Hematopoietic multipotent progenitor cell treated with erythropoietin and hydrocortisone succinate and interleukin-3 and kit ligand, for 15 days (in vitro differentiated cells): ENCODE results near the gene PLXNA4.

Source experiments
- DNase-seq: peaks from one replicate; pipeline ENCODE4 v3.0.0-alpha.2; 2015; ENCODE audit warnings: low spot score

Gene PLXNA4

DNA sequence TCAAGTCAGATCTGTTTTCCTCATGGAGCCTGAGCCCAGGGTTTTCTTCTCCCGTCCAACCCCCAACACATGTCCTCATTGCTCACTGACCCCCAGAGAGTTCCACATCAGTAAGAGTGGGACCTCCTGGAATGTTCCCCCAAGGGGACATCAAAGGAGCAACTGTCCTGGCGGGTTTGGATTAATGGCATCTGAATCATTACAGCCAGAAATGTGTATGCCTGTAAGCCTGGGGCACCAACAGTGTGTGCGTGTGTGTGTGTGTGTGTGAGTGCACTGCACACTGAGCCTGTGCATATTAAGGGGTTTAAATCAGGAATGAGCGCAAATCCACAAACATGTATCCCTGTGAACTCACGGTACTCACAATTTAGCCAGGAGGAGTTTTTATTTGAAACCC, 222.3 kb downstream of the PLXNA4 start:
- DNase-seq, result no peak

DNA sequence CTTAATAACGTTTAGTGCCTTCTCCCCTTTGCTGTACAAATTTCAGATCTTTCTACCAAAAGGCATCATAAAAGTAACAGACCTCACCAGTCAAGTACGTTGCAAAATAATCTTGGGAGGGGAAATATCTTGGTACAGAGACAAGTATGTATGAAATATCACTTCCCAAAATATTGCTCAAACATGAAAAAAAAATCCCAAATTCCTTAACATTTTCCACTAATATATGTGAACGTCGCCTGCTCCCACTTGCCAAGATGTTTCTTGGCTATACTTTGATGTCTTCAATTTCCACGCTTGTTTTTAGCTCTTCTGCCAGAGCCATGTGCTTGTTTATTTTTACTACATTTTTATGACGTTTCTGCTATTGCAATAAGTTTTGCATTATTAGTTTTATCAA, 223.5 kb downstream of the PLXNA4 start:
- no peak for DNase-seq

DNA sequence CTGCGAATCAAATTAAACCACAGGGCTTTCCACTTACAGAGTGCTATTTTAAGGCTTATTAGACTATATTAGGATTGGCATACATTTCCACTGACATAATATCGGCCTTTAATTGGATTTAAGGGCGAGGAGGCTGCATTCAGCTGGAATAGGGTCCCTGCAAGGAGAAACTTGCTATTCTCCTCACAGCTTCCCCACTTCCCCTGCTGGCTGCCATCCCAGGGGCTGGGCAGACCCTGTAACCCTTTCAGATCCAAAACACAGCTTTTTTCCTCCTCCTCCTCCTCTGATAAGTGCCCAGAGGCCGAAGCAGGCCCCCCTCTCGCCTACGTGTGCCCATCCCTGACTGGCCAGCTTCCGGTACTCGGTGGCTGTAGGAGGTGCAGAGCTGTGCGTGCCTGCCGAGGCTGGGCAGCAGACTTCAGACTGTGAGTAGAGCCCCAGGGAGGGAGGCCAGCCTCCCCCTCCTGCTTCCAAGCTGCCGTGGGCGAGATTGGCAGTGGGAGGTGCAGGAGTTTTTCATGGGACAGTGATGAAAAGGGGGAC, 224.2 kb downstream of the PLXNA4 start:
- no peak for DNase-seq

DNA sequence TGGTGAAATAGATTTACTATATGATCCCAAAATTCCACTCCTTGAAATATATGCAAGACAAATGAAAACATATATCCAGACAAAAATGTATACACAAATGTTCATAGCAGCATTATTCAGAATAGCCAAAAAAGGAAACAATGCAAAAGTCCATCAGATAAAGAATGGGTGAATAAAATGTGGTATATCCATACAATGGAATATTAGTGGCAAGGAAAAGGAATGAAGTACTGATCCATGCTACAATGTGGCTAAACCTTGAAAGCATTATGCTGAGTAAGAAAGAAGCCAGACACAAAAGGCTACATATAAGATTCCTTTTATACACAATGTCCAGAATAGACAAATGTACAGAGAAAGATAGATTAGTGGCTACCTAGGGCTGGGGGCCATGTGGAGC, 225.5 kb downstream of the PLXNA4 start:
- no peak for DNase-seq

DNA sequence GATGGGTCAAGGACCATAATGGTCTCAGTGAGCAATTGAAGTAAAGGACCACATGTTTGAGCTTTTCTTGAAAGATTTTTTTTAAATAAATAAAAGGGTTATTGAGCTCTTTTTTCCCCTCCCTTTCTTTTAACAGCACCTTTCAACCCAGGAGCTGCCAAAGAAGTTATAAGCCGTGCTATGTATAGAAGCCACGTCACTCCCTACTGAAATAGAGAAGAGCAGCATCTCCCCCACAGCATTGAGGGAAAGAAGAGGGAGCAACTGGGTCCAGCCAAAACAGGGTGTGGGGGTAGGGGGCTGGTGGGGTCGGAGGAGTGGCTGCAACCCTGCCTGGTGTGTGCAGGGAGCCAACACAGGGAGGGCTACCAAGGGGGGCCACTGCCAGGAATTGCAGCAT, 227.2 kb downstream of the PLXNA4 start:
- no peak for DNase-seq

DNA sequence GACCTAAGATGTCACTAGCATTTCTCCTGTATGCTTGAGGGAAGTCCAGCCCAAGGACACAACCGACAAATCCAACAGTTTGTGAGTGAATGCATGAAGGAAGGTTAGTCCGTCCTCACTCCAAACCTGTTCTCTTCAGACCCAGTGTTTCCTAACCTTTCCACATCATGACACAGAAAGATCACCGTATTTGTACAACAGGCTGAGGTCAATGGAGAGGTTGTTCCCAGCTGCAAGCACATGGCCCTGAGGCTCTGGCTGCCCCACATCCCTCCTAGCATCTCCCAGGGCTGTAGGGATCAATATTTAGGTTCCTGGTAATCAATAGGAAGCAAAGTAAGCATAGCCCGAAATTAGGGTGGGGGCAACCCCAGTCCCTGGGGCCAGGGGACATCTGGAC, 227.9 kb downstream of the PLXNA4 start:
- no peak for DNase-seq

DNA sequence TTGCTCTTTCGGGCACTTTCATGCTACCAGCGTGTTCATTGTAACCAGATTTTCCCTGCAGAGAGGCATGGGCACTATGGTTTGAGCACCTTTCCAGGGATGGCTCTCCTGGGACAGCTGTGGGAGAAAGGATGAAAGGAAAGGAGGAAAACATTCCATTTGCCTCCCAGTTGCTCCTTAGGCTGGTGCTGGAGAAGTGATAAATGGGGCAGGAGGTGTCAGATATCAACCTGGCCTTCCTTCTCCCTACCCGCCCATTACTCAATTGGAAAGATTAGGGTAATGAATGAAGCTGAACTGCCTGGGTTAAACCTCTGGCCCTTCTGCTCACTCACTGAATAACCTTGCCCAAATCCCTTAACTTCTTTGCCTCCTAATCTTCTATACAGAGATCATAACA, 228.4 kb downstream of the PLXNA4 start:
- no peak for DNase-seq

DNA sequence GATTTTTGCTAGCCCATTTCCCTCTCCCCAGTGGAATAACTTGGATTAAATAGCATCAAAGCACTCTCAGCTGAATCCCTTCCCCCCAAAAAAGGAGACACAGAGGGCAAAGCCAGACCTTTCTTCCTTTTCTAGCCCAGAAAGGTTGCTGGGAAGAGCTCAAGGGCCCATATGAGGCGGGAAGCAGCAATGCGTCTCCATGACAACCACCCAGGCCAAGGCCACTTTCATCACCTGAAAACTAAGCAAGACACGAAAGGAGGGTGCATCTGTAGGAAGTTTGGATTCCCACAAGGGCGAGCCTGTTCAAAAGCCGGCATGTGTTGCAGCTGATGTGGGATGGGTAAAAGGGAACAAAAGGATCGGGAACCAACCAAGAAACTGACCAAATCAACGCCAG, 229.1 kb downstream of the PLXNA4 start:
- no peak for DNase-seq

DNA sequence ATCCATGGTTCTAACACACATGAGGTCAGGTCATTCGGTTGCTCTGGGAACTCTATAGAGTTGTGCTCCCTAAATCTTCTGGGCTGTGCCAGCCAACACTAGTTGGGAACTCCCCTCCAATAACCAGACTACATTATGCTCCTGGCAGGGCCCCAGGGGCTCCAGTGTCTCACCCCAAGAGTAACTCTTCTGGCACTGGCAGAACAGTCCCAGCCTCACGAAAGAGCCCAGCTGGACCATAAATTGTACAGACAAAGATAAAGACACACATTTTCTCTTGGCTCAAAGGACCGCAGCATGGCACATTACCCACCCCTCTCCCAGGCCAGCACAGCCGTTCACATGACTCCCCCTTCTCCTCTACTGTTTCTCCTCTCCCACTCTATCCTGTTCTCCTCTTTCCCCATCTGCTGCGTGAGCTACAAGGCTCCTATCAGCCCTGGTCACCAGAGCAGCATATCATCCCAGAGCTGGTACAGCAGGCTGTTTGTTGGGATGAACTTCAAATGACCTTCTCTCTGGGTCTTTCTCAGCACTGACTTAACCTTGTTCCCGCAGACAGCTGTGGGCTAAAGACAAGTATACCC, 230.6 kb downstream of the PLXNA4 start:
- no peak for DNase-seq

DNA sequence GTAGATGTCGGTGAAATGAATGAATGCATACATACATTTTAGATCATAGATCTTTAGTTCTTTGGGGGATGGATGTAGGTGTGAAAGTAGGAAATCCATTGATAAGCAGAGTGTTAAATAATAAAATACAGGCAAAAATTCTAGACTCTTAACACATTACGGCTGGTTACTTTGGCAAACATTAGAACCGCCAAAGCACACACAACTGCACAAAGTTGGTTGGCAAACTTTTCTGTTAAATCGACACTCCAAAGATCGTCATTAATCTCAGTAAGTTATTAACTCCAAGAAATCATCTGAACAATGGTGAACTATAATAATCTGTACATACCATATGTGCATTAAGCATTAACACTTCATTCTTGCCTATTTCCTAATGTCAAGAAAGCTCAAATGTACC, 231.2 kb downstream of the PLXNA4 start:
- DNase-seq, result no peak

DNA sequence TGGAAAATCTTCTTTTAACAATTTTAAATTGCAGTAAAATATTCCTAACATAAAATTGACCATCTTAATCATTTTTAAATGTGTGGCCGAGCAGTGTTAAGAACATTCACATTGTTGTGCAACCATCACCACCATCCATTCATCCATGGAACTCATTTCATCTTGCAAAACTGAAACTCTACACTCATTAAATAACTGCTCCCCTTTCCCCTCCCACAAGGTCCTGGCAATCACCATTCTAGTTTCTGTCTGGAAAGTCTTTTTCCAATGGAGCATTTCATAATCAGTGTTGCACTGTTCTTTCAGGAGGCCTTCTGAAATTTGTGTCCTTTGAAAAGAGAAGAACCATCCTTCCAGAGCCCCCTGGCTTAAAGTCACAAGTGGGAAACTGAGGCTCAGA, 233.1 kb downstream of the PLXNA4 start:
- no peak for DNase-seq

DNA sequence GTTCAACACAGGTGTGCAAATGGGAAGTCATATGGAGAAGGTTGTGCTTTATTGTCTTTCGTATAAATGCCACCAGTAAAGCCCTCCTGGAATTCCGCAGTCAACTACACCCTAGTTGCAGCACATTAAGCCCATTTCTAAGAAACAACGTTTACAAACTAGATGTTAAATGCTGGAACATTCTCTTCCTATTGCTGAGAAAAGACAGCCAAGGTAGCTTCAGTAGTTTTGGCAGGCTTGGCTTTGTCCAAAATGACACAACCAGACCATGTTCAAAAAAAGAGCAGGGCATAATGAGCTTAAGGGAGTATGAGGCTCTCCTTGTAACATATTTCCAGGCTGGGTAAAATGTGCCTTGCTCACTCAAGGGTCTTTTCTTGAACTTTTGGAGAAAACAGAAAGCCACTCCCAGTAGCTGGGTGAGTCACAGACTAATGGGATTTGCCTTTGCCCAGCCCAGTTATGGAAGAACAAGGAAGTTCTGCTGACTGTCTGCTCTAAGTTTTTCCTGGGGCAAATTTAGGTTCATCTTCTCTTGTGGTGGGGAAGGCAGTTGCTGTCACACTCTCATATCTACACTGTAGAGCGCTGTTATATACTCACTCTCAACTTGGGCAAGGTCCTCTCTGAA, 238.7 kb downstream of the PLXNA4 start:
- DNase-seq, result no peak

DNA sequence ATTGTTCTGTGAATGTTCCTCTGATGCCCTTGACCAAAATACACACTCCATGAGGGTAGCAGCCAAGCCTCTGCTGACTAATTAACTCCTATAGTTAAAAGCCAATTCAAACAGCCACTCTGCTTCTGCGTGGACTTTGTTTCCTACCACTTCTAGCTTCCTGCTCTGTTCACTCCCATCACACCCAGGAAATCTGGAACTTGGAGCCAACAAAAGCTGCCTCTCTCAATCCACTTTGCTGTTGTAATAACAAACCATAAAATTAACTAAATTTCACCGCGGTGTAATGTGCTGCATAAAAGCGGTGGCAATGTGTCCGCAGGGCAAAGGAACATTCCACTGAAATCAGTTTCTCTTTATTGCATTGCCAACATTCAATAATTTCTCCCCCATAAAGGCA, 239.5 kb downstream of the PLXNA4 start:
- DNase-seq, result no peak

DNA sequence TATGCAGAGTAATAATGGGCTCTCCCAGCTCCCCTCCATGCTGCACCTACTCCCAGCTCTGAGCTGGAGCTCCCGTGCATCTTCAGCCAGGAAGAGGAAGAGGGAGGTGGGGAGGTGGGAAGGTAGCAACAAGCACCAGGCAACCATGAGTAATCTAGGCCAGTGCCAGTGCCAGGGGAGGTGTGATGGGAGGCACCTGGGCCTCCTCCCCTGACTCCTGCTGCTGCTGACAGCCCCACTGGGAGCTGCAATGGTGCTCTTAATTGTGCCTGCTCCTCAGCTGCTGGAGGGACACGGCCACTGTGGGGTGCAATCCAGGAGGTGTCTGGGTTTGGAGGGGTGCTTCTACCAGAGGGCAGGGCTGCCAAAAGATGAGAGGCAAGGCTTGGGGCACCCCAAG, 243.0 kb downstream of the PLXNA4 start:
- DNase-seq, result no peak

DNA sequence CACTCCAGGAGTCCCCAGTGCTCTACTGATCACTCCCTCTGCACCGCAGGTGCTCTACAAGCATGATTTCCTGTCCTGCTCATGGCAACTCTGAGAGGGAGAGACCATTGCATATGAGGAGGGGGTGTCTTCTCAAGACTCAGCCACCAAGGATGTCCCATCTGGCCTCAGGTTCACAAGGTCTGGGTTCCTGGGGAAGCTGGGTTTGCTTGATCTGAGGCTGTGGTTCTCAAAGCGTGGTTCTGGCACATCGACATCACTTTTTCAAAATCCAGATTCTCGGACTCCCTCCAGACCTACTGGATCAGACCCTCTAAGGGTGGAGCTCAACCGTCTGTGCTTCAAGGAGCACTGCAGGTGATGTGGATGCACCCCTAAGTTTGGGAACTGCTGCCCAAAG, 247.5 kb downstream of the PLXNA4 start:
- DNase-seq, result no peak

DNA sequence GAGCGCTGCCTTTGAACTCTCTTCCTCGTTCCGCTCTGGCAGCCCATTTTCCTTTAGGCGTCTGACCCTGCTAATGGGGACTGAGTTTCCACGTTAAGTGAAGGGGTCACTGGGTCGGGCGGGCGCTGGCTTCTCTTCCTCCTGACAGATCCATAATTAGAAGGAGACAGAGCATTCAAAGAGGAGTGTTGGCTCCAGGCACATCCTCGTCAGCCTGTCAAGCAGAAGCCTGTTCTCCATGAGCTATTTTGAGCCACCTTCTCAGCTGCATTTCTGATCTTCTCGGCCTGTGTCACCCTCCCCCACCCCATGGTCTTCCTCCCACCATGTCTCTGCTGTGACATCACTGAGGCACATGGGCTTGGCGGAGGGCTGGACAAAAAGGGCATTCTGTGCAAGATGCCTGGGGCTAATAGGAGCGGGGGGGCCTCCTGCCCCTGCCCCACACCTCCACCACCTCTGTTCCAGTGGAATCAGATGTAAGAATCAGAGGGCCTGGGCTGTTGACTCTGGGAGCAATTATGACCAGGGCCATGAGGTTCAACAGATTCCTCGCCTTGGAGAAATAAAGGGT, 248.1 kb downstream of the PLXNA4 start:
- no peak for DNase-seq

DNA sequence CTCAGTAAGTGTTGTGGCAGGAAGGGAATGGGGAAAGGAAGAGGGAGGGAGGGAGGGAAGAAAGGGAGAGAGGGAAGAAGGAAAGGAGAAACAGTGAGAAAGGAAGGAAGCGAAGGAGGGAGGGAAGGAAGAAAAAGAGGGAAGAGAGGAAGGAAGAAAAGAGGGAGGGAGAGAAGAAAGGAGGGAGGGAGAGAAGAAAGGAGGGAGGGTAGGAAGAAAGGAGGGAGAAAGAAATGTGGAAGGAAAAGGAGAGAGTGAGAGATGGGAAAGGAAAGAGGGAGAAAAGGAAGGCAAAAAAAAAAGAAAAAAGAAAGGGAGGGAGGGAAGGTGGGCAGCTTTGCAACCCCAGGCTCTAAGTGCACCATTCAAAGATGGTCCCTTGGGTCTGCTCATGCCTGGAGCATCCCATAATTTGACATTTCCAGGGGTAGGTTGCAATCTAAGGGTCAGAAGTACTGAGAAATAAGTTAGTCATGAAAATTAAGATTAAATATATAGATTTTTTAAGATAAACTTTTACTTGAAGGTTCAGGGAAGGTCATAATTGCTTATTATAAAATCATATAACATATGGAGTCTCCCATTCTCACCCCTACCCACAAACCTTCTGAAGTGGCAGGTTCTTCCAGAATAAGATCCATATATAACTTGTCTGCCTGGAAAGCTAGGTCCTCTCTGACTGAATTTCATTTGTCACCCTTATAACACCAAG, 249.2 kb downstream of the PLXNA4 start:
- no peak for DNase-seq

DNA sequence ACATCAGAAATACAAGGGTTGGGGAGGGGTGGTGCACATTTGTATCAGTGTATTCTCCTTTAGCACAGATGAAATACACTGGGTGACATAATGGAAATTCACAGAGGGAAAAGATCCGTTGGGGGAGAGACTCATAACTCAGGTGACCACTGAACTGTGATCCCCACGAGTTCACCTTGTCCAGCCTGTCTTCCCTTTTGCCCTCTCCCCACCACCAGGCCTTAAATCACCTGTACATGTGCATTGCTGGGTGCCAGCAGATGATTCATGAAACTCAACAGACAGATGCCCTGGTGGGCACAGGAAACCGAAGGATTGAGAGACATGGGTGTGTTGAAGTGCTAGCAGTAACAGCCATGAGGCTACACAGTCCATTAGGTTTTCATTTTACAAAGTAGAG, 253.3 kb downstream of the PLXNA4 start:
- no peak for DNase-seq

DNA sequence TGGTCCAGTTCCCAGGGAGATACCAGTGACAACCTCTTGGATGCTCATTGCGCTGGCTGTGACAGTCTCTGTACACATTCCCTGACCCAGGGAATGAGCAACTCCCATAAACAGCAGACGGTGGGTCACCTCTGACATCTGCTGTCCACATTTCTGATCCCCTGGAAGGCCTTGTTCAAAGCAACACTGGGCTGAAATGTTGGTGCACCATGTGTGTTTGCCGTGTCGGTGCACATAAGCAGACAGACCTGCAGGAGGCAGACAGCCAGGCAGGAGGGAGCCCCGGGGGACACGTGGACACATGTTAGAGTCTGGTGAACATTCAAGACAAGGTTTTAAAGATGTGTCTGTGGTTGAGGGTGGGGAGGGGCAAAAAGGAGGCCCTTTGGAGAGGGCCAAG, 254.9 kb downstream of the PLXNA4 start:
- no peak for DNase-seq

DNA sequence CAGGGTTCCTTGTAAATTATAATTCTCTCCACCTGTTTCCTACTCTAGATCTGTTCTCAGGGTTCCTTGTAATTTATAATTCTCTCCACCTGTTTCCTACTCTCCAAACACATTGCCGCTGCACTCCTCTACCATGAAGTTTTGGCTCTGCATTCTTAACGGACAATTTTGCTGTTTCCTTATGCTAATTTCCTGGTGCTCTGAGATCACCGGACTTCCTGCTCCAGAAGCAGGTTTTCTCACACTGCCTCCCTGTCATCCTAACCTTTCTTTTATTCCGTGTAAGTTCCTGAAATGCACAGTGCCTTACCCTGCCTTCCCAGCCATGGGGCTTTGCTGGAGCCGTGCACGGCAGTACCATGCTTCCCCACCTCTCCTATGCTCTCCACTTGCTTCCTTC, 256.8 kb downstream of the PLXNA4 start:
- DNase-seq, result no peak

DNA sequence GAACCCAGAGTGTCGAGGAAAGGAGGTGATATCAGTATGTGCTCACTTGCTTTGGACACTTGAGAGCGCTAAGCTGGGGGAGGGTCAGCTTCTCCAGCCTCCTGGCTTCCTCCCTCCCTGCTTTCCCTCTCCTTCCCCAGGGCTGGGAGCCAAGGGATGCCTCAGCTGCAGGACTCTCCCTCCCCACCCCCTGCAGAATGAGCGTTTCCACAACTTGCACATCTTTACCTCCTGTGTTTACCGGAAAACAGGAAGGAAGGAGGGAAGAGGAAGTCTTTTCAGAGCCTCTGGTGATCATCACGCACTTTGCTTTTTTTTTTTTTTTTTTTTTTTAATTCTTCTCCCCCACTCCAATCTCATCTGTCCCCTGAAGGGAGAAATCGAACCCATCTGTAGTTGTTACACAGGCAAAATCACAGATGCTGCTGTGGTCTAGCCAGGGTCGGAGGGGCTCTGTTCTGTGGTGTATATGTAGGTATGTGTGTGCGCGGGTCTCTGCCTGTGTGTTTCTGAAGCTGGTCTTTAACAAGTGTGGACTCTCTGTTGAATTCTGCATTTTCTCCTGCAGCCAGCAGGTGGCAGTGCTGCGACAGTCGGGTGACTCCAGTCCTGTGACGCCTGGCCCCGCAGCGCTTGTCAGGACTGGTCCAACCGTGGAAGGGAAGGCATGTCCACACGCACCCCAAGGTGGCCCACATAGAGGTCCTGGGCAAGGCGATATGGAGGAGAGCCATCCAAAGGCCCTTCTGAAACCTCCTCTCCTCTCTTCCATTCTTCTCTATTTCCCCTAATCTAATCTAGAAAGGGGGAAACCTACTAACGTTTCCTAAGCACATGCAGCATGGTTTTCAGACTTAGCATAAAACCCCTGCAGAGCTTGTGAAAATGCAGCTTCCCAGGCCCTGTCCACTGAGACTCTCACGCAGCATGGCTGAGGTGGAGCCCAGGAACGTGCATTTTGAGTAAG, 257.6 kb downstream of the PLXNA4 start:
- DNase-seq, result peak; percentile 64
